Cardiac muscle cell (in vitro differentiated cells and primary cell): ENCODE measurements around the gene CAMK2D. TPM values are rescaled to one million over a fixed set of nuclear protein-coding genes. Genes with fewer than 3 reads are reported as not detected.

Experiments used
- DNase-seq, 2 donors: peaks; one replicate each; pipeline versions ENCODE4 v3.0.0 to v3.0.0-alpha.2; 2010 to 2017; ENCODE audit warnings: low read depth in 1 of 2, low spot score in 1 of 2
- H3K27ac ChIP-seq: fragments of 200-600 bp; sonication (generic); 2 replicates; pipeline ENCODE4 v1.5.1; 2016
- H3K27me3 ChIP-seq: fragments of 200-600 bp; sonication (generic); 2 replicates; pipeline ENCODE4 v1.6.0; 2016; ENCODE audit warnings: control low read depth
- H3K36me3 ChIP-seq: fragments of 200-600 bp; sonication (generic); 2 replicates; pipeline ENCODE4 v1.5.1; 2016; ENCODE audit warnings: control low read depth
- H3K4me1 ChIP-seq: fragments of 200-600 bp; sonication (generic); 2 replicates; pipeline ENCODE4 v1.8.1; 2017; ENCODE audit warnings: low read depth, mild to moderate bottlenecking, mixed run types
- H3K4me3 ChIP-seq: fragments of 200-600 bp; sonication (generic); 2 replicates; pipeline ENCODE4 v1.5.1; 2016; ENCODE audit warnings: mild to moderate bottlenecking
- H3K9me3 ChIP-seq: fragments of 200-600 bp; sonication (generic); 2 replicates; pipeline ENCODE4 v1.5.1; 2017; ENCODE audit warnings: low read depth, mild to moderate bottlenecking, control low read depth
- CTCF ChIP-seq: IDR thresholded peaks from 2 replicates; pipeline ENCODE4 v1.5.1; 2012; ENCODE audit warnings: low read depth, mild to moderate bottlenecking, low read length
- polyA plus RNA-seq: library from polyadenylated mRNA; unstranded; fragments of >200 nt; fragmentation: Nextera tagmentation; extraction: Ambion mirVana; gene quantifications from 2 replicates; pipeline ENCODE4 v1.2.1, GENCODE V29; 2016
- total RNA-seq: library from RNA; depleted of rRNA; stranded (reverse); fragments of >200 nt; gene quantifications from 2 replicates; pipeline ENCODE4 v1.2.3, GENCODE V29; 2016

Gene CAMK2D
- total and polyA plus RNA-seq, 2 experiments from 2014 or later, result 60.6 to 84.7 TPM

GRCh38 chr4:113790478-113790877, 28.9 kb upstream of the CAMK2D start:
- TF ChIP-seq CTCF, result no peak
- Histone ChIP-seq H3K4me3 (no peak overlapping the region), H3K9me3 (no peaks in the 10 kb centered on the region), H3K27ac (no peak overlapping the region), H3K27me3 (no peaks in the 10 kb centered on the region), H3K36me3 (no peaks in the 10 kb centered on the region), H3K4me1 (no peaks in the 10 kb centered on the region)
- DNase-seq, result no peak

GRCh38 chr4:113788888-113789287, 27.4 kb upstream of the CAMK2D start:
- H3K9me3 ChIP-seq, result no peaks in the 10 kb centered on the region
- H3K4me1 ChIP-seq, result no peaks in the 10 kb centered on the region
- H3K27ac ChIP-seq, result no peak overlapping the region
- TF ChIP-seq CTCF, result no peak
- no peaks in the 10 kb centered on the region for H3K36me3 ChIP-seq
- no peak overlapping the region for H3K4me3 ChIP-seq
- no peak for DNase-seq
- H3K27me3 ChIP-seq, result no peaks in the 10 kb centered on the region

GRCh38 chr4:113785781-113786180, 24.2 kb upstream of the CAMK2D start:
- H3K4me3 ChIP-seq, result no peak overlapping the region
- TF ChIP-seq CTCF, result no peak
- H3K4me1 ChIP-seq, result no peaks in the 10 kb centered on the region
- H3K27me3 ChIP-seq, result no peaks in the 10 kb centered on the region
- no peaks in the 10 kb centered on the region for H3K36me3 ChIP-seq
- H3K9me3 ChIP-seq, result no peaks in the 10 kb centered on the region
- H3K27ac ChIP-seq, result no peak overlapping the region
- no peak for DNase-seq

GRCh38 chr4:113784497-113785250, 23.1 kb upstream of the CAMK2D start:
- H3K9me3 ChIP-seq, result no peaks in the 10 kb centered on the region
- peak in 1 of 2 donors; percentile 97 for DNase-seq
- H3K27me3 ChIP-seq, result no peaks in the 10 kb centered on the region
- H3K27ac ChIP-seq, result no peak overlapping the region
- H3K4me3 ChIP-seq, result no peak overlapping the region
- no peaks in the 10 kb centered on the region for H3K36me3 ChIP-seq
- TF ChIP-seq CTCF, result no peak
- H3K4me1 ChIP-seq, result no peaks in the 10 kb centered on the region

- no peaks in the 10 kb centered on the region for H3K27me3 ChIP-seq
- TF ChIP-seq CTCF, result no peak
- H3K27ac ChIP-seq, result no peak overlapping the region
- H3K9me3 ChIP-seq, result no peaks in the 10 kb centered on the region
- no peaks in the 10 kb centered on the region for H3K36me3 ChIP-seq
- H3K4me3 ChIP-seq, result no peak overlapping the region
- DNase-seq, result no peak
- H3K4me1 ChIP-seq, result no peaks in the 10 kb centered on the region
These were observed 22.2 kb upstream of the CAMK2D start for GRCh38 chr4:113783701-113784100.
